Neural cell (in vitro differentiated cells): ENCODE results near the gene CACNA1C.

ENCODE experiments used
- EP300 ChIP-seq: fragments of 450-650 bp; conservative IDR thresholded peaks from 2 replicates; pipeline ENCODE4 v1.6.1; 2014; ENCODE audit warnings: antibody characterized with exemption, mild to moderate bottlenecking, moderate library complexity; ENCODE audit not compliant: poor library complexity, severe bottlenecking
- EZH2 ChIP-seq: fragments of 200-600, 300-800 bp; shearing (Covaris generic), sonication (generic); IDR thresholded peaks from 2 replicates; pipeline ENCODE4 v1.6.1; 2014; ENCODE audit warnings: antibody characterized with exemption, low read length, borderline replicate concordance, mild to moderate bottlenecking; ENCODE audit not compliant: insufficient read depth, poor library complexity, severe bottlenecking
- POLR2AphosphoS5 ChIP-seq: IDR thresholded peaks from 2 replicates; pipeline ENCODE4 v1.6.1; 2012
- RAD21 ChIP-seq: fragments of 450-650 bp; conservative IDR thresholded peaks from 2 replicates; pipeline ENCODE4 v1.6.1; 2014; ENCODE audit warnings: antibody characterized with exemption, mild to moderate bottlenecking, moderate library complexity
- TAF1 ChIP-seq: IDR thresholded peaks from 2 replicates; pipeline ENCODE4 v1.6.1; 2012; ENCODE audit warnings: low read depth
- TF ChIP-seq, protein P1 (sequence below): fragments of 450-650 bp; IDR thresholded peaks from 2 replicates; pipeline ENCODE4 v1.5.1; 2014; ENCODE audit warnings: antibody characterized with exemption, mild to moderate bottlenecking, moderate library complexity; ENCODE audit not compliant: poor library complexity, severe bottlenecking
- TF ChIP-seq, protein P2 (sequence below): IDR thresholded peaks from 2 replicates; pipeline ENCODE4 v1.6.1; 2012; ENCODE audit warnings: borderline replicate concordance

DNA sequence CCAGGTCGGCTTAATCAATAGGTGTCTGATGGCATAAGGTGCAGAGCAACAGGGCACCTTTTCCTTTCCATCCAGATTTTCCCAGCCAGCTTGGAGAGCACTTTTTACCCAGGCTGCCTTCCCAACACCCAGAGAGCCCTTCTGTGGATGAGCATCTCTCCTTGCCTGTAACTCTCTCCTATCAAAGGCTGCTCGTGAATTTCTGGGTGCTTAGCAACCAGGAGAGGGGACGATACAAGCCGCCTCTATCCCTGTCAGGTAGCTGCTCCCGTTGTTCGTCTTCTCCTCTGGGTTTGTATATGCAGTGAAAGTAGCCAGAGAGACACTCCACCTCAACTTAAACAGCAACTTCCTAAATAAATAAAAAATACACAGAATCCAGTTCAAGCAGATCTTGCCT is 124.2 kb downstream of the CACNA1C start:
- TF ChIP-seq, protein P1, sequence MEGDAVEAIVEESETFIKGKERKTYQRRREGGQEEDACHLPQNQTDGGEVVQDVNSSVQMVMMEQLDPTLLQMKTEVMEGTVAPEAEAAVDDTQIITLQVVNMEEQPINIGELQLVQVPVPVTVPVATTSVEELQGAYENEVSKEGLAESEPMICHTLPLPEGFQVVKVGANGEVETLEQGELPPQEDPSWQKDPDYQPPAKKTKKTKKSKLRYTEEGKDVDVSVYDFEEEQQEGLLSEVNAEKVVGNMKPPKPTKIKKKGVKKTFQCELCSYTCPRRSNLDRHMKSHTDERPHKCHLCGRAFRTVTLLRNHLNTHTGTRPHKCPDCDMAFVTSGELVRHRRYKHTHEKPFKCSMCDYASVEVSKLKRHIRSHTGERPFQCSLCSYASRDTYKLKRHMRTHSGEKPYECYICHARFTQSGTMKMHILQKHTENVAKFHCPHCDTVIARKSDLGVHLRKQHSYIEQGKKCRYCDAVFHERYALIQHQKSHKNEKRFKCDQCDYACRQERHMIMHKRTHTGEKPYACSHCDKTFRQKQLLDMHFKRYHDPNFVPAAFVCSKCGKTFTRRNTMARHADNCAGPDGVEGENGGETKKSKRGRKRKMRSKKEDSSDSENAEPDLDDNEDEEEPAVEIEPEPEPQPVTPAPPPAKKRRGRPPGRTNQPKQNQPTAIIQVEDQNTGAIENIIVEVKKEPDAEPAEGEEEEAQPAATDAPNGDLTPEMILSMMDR, result no peak
- TF ChIP-seq, protein P2, sequence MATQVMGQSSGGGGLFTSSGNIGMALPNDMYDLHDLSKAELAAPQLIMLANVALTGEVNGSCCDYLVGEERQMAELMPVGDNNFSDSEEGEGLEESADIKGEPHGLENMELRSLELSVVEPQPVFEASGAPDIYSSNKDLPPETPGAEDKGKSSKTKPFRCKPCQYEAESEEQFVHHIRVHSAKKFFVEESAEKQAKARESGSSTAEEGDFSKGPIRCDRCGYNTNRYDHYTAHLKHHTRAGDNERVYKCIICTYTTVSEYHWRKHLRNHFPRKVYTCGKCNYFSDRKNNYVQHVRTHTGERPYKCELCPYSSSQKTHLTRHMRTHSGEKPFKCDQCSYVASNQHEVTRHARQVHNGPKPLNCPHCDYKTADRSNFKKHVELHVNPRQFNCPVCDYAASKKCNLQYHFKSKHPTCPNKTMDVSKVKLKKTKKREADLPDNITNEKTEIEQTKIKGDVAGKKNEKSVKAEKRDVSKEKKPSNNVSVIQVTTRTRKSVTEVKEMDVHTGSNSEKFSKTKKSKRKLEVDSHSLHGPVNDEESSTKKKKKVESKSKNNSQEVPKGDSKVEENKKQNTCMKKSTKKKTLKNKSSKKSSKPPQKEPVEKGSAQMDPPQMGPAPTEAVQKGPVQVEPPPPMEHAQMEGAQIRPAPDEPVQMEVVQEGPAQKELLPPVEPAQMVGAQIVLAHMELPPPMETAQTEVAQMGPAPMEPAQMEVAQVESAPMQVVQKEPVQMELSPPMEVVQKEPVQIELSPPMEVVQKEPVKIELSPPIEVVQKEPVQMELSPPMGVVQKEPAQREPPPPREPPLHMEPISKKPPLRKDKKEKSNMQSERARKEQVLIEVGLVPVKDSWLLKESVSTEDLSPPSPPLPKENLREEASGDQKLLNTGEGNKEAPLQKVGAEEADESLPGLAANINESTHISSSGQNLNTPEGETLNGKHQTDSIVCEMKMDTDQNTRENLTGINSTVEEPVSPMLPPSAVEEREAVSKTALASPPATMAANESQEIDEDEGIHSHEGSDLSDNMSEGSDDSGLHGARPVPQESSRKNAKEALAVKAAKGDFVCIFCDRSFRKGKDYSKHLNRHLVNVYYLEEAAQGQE, result no peak
- TF ChIP-seq EZH2 (no peak), EP300 (no peak), POLR2AphosphoS5 (no peak), TAF1 (no peak), RAD21 (no peak)
